HepG2 (cell line): ENCODE results near the gene DMGDH. TPM values are rescaled to one million over a fixed set of nuclear protein-coding genes. Genes with fewer than 3 reads are reported as not detected.

Source experiments
- CBFB ChIP-seq: sonication (generic); formaldehyde crosslinking; IDR thresholded peaks from 2 replicates; pipeline ENCODE4 v1.4.0; 2020; ENCODE audit warnings: missing genetic modification reagents
- CCAR2 ChIP-seq: fragments of 200-400 bp; formaldehyde crosslinking; optimal IDR thresholded peaks from 2 replicates; pipeline ENCODE3; 2018; ENCODE audit warnings: low read depth, mild to moderate bottlenecking, low read length, moderate library complexity
- EHMT2 ChIP-seq: fragments of 200-600 bp; sonication (generic); IDR thresholded peaks from 2 replicates; pipeline ENCODE4 v1.7.0; 2017; ENCODE audit warnings: antibody characterized with exemption, low read depth, low read length, borderline replicate concordance
- GATAD2A ChIP-seq: IDR thresholded peaks from 2 replicates; pipeline ENCODE4 v1.6.1; 2016
- HDAC2 ChIP-seq: sonication (generic); formaldehyde crosslinking; IDR thresholded peaks from 2 replicates; pipeline ENCODE4 v1.4.0; 2020; ENCODE audit warnings: missing genetic modification reagents
- JUND ChIP-seq: sonication (generic); formaldehyde crosslinking; IDR thresholded peaks from 2 replicates; pipeline ENCODE4 v1.8.0; 2022; ENCODE audit warnings: mild to moderate bottlenecking, missing genetic modification reagents
- KLF6 ChIP-seq: IDR thresholded peaks from 2 replicates; pipeline ENCODE4 v1.8.0; 2016; ENCODE audit warnings: missing biosample characterization, missing genetic modification reagents
- KMT2A ChIP-seq: sonication (generic); formaldehyde crosslinking; IDR thresholded peaks from 2 replicates; pipeline ENCODE4 v1.4.0; 2020; ENCODE audit warnings: missing genetic modification reagents
- MED8 ChIP-seq: sonication (generic); formaldehyde crosslinking; IDR thresholded peaks from 2 replicates; pipeline ENCODE4 v1.8.1; 2023; ENCODE audit warnings: mild to moderate bottlenecking, missing genetic modification reagents; ENCODE audit not compliant: insufficient replicate concordance
- MLX ChIP-seq: IDR thresholded peaks from 2 replicates; pipeline ENCODE4 v1.6.1; 2016
- NFATC3 ChIP-seq: sonication (generic); formaldehyde crosslinking; IDR thresholded peaks from 2 replicates; pipeline ENCODE4 v1.5.1; 2020; ENCODE audit warnings: mild to moderate bottlenecking, missing genetic modification reagents
- NR2F6 ChIP-seq, 2 experiments: IDR thresholded peaks; 2 replicates each; pipeline ENCODE4 v1.6.1; 2016; ENCODE audit warnings: antibody characterized with exemption in 1 of 2, mild to moderate bottlenecking in 1 of 2
- PCBP2 ChIP-seq: fragments of 200-400 bp; formaldehyde crosslinking; optimal IDR thresholded peaks from 2 replicates; pipeline ENCODE3; 2018; ENCODE audit warnings: low read length, low read depth; ENCODE audit not compliant: poor library complexity, severe bottlenecking
- RAD21 ChIP-seq: fragments of 450-650 bp; formaldehyde crosslinking; IDR thresholded peaks from 2 replicates; pipeline ENCODE4 v1.5.0; 2020; ENCODE audit warnings: mild to moderate bottlenecking
- SP140L ChIP-seq: sonication (generic); formaldehyde crosslinking; IDR thresholded peaks from 2 replicates; pipeline ENCODE4 v1.4.0; 2020; ENCODE audit warnings: missing genetic modification reagents, borderline replicate concordance
- TSC22D2 ChIP-seq: sonication (generic); formaldehyde crosslinking; IDR thresholded peaks from 2 replicates; pipeline ENCODE4 v1.5.1; 2020; ENCODE audit warnings: missing genetic modification reagents, mild to moderate bottlenecking, borderline replicate concordance
- ZBTB7A ChIP-seq: sonication (generic); formaldehyde crosslinking; IDR thresholded peaks from 2 replicates; pipeline ENCODE4 v1.8.0; 2022; ENCODE audit warnings: mild to moderate bottlenecking, missing genetic modification reagents
- ZFAT ChIP-seq: sonication (generic); formaldehyde crosslinking; conservative IDR thresholded peaks from 2 replicates; pipeline ENCODE4 v1.8.1; 2023; ENCODE audit warnings: missing genetic modification reagents, inconsistent platforms
- ZFYVE20 ChIP-seq: sonication (generic); formaldehyde crosslinking; IDR thresholded peaks from 2 replicates; pipeline ENCODE4 v1.8.0; 2023; ENCODE audit warnings: low read depth, mild to moderate bottlenecking, moderate library complexity, missing genetic modification reagents, borderline replicate concordance
- ZNF225 ChIP-seq: sonication (generic); formaldehyde crosslinking; IDR thresholded peaks from 2 replicates; pipeline ENCODE4 v1.4.0; 2020; ENCODE audit warnings: mild to moderate bottlenecking, missing genetic modification reagents
- ZNF30 ChIP-seq: sonication (generic); formaldehyde crosslinking; IDR thresholded peaks from 2 replicates; pipeline ENCODE4 v1.5.0; 2020; ENCODE audit warnings: mild to moderate bottlenecking, missing genetic modification reagents
- ZNF543 ChIP-seq: sonication (generic); formaldehyde crosslinking; IDR thresholded peaks from 2 replicates; pipeline ENCODE4 v1.4.0; 2020; ENCODE audit warnings: mild to moderate bottlenecking, missing genetic modification reagents
- ZNF549 ChIP-seq: sonication (generic); formaldehyde crosslinking; IDR thresholded peaks from 2 replicates; pipeline ENCODE4 v1.5.0; 2020; ENCODE audit warnings: missing genetic modification reagents
- ZNF724P ChIP-seq: sonication (generic); formaldehyde crosslinking; IDR thresholded peaks from 2 replicates; pipeline ENCODE4 v1.8.0; 2022; ENCODE audit warnings: missing genetic modification reagents, borderline replicate concordance
- ZSCAN5A ChIP-seq: sonication (generic); formaldehyde crosslinking; IDR thresholded peaks from 2 replicates; pipeline ENCODE4 v1.8.0; 2022; ENCODE audit warnings: mild to moderate bottlenecking, missing genetic modification reagents, borderline replicate concordance
- polyA plus RNA-seq, 8 experiments: library from polyadenylated mRNA; depleted of rRNA in 3 of 8; stranded (reverse) in 7 of 8; unstranded in 1 of 8; fragments of >200 nt; fragmentation: Illumina TruSeq in 4 of 8; extraction: Trizol in 4 of 8; gene quantifications; 2 replicates each; pipeline versions ENCODE4 v1.2.1 to v1.2.3, GENCODE V29; 2011 to 2016; ENCODE audit warnings: low read depth in 4 of 8, missing spikeins in 1 of 8, mixed read lengths in 1 of 8; ENCODE audit not compliant: insufficient read depth in 1 of 8
- total RNA-seq, 5 experiments: library from RNA; depleted of rRNA; stranded (reverse); fragments of >200 nt; fragmentation: Illumina TruSeq; extraction: Trizol; gene quantifications; 2 replicates each; pipeline ENCODE4 v1.2.3, GENCODE V29; 2016; ENCODE audit warnings: low read depth in 1 of 5
- TF ChIP-seq, protein P1 (sequence below): sonication (generic); formaldehyde crosslinking; conservative IDR thresholded peaks from 2 replicates; pipeline ENCODE4 v1.8.0; 2022; ENCODE audit warnings: missing genetic modification reagents
- TF ChIP-seq, protein P2 (sequence below): sonication (generic); formaldehyde crosslinking; IDR thresholded peaks from 2 replicates; pipeline ENCODE4 v1.8.1; 2022; ENCODE audit warnings: mild to moderate bottlenecking, missing genetic modification reagents

DMGDH gene
- total and polyA plus RNA-seq, 2 of the 13 experiments (the other 11 are each of a cell fraction or from before 2014, with no cell fraction given), result 3.6 to 7.9 TPM

DNA sequence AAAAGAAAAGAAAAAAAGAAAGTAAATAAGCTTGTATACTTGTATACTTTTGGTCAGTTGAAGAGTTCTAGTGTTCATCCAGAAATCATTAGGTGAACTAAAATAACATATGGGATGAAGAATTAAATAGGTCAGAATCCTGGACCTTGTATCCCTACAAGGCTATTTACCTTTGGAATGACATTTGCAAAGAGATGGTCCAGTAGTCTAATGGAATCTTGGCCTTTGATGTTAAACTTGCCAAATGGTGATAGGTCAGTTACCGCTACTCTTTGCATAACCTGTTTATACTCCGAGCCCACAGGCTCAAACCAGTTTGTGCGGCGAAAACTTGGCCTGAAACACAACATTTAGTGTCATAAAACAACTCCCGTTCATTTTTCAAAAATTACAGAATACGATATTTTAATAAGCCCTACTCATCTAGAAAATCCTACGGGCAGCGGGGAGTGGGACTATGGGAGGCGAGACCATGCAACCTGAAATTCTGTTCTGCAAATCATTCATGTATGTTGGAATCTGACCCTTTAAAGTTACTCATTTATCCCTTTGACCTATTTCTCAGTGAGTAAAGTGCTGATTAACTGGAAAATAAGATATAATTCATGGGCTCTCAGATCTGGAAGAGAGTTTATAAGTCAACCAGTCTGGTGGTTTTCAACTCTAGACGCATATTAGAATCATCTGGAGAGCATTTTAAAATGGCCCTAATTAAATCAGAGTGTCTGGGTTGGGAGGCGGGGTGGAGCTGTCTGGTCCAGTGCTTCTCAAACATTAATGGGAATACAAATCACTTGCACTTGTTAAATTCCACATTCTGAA is 38.6 kb downstream of the DMGDH start (continued):
- TF ChIP-seq, protein P1, sequence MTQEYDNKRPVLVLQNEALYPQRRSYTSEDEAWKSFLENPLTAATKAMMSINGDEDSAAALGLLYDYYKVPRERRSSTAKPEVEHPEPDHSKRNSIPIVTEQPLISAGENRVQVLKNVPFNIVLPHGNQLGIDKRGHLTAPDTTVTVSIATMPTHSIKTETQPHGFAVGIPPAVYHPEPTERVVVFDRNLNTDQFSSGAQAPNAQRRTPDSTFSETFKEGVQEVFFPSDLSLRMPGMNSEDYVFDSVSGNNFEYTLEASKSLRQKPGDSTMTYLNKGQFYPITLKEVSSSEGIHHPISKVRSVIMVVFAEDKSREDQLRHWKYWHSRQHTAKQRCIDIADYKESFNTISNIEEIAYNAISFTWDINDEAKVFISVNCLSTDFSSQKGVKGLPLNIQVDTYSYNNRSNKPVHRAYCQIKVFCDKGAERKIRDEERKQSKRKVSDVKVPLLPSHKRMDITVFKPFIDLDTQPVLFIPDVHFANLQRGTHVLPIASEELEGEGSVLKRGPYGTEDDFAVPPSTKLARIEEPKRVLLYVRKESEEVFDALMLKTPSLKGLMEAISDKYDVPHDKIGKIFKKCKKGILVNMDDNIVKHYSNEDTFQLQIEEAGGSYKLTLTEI (CRISPR knock-in tag), result no peak
- TF ChIP-seq RAD21, result no peak
- TF ChIP-seq ZNF30 (CRISPR knock-in tag), result no peak
- TF ChIP-seq, protein P2, sequence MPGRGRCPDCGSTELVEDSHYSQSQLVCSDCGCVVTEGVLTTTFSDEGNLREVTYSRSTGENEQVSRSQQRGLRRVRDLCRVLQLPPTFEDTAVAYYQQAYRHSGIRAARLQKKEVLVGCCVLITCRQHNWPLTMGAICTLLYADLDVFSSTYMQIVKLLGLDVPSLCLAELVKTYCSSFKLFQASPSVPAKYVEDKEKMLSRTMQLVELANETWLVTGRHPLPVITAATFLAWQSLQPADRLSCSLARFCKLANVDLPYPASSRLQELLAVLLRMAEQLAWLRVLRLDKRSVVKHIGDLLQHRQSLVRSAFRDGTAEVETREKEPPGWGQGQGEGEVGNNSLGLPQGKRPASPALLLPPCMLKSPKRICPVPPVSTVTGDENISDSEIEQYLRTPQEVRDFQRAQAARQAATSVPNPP (CRISPR knock-in tag), result no peak
- TF ChIP-seq ZFYVE20, result no peak
- TF ChIP-seq TSC22D2, result no peak
- TF ChIP-seq MED8, result no peak
- TF ChIP-seq JUND, result no peak
- TF ChIP-seq MLX (CRISPR knock-in tag), result peak; percentile 51
- TF ChIP-seq ZNF724P (CRISPR knock-in tag), result no peak
- no peak for TF ChIP-seq CCAR2
- no peak for TF ChIP-seq CBFB (CRISPR knock-in tag)
- peak; percentile 83 for TF ChIP-seq NR2F6 (IDR thresholded peaks at IDR 0.05)
- peak; percentile 78 for TF ChIP-seq NR2F6 (CRISPR knock-in tag; IDR thresholded peaks at IDR 0.05)
- TF ChIP-seq ZFAT (CRISPR knock-in tag), result no peak
- no peak for TF ChIP-seq PCBP2
- TF ChIP-seq HDAC2, result no peak; the same call in 1 of the 2 replicates
- no peak for TF ChIP-seq ZBTB7A (CRISPR knock-in tag)
- no peak for TF ChIP-seq ZNF225
- TF ChIP-seq GATAD2A (CRISPR knock-in tag), result peak; percentile 54
- TF ChIP-seq KLF6 (CRISPR knock-in tag), result no peak
- TF ChIP-seq ZNF549 (CRISPR knock-in tag), result no peak
- TF ChIP-seq ZNF543 (CRISPR knock-in tag), result no peak
- no peak for TF ChIP-seq SP140L (CRISPR knock-in tag)
- TF ChIP-seq NFATC3, result no peak
- TF ChIP-seq KMT2A (CRISPR knock-in tag), result no peak
- no peak for TF ChIP-seq ZSCAN5A
- TF ChIP-seq EHMT2, result no peak; the same call in 1 of the 2 replicates
